HG02840 (cell line): Measurements from ENCODE around the gene MIS18A.
"Not testable (repeated sequence)": the region's sequence is repeated elsewhere in the genome, so short reads cannot be mapped to it uniquely, and the experiment has no call there.

ENCODE experiments used
- ATAC-seq: cut with Tn5 transposase; IDR thresholded peaks from one replicate; pipeline ENCODE4 v1.9.1; 2021; ENCODE audit warnings: mild to moderate bottlenecking, moderate library complexity, moderate number of reproducible peaks; ENCODE audit not compliant: unreplicated experiment, low FRiP score

MIS18A gene, protein sequence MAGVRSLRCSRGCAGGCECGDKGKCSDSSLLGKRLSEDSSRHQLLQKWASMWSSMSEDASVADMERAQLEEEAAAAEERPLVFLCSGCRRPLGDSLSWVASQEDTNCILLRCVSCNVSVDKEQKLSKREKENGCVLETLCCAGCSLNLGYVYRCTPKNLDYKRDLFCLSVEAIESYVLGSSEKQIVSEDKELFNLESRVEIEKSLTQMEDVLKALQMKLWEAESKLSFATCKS

DNA sequence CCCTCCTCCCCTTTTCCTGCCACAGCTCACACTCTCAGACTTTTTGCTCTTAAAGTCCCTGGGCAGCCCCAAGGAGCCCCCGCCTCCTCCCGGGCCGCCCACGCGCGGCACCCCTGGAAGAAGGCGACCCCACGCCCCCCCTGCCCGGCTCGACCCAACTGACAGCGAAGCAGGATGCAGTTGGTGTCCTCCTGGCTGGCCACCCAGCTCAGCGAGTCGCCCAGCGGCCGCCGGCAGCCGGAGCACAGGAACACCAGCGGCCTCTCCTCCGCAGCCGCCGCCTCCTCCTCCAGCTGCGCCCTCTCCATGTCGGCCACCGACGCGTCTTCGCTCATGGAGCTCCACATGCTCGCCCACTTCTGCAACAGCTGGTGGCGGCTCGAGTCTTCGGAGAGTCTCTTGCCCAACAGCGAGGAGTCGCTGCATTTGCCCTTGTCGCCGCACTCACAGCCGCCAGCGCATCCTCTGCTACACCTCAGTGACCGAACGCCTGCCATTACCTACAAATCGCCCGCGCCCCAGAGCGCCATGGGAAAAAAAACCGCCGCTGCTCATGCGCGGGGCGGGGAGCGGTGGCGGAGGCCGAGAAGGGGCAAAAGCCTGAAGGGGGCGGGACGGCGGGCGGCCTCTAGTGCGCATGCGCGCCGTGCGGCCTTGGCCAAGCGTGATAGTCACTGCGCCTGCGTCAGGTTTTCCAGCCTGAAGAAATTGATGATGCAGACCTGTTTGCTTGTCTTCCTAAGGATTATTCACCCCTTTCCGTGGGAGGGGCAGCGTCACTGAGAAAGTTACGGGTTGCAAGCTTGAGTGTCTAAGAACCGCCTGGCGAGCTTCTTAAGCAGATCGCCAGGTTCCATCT lies at the start of gene MIS18A:
Gene MIS18A, minus strand, starts transcription at position 532 of the 859 bp plus-strand sequence. Its CDS starts 35 bp downstream, at position 497.
- ATAC-seq = peak; percentile 95

DNA sequence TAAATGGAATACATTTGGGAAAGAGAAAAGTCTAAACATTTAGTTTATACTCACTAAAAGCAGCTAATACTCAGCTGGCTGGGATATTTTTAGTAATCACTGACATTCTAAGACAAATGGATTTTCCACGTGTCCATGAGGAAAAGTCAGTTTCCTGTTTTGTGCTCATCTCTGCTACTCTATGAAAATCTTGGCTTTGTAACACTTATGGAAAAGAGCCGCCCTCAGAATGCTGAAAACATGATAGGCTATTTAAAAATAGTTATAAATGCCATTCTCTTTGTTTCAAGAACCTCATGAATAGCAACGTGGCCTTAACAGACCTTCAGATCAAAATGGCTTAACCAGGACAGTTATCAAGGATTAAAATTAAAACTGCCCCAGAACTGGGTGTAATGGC lies 49.7 kb upstream of the MIS18A start:
- no peak for ATAC-seq

DNA sequence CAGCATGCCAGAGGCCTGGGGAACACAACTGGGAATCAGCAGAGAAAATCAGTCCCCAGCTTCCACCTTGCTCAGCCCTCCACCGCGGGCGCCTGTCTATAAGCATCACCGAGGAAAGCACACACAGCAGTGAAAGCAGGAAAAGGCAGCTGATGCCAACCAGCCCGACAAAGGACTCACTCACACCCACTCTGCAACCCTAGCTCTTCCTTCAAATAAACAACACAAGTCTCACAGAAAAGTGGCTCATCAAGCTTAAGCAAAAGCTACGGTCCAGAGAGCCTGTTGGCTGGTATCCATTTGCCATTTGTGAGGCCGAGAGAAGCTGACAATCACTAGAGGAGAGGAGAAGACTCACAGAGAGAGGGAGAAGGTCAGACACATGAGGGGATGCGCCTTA lies 46.9 kb upstream of the MIS18A start:
- no peak for ATAC-seq

DNA sequence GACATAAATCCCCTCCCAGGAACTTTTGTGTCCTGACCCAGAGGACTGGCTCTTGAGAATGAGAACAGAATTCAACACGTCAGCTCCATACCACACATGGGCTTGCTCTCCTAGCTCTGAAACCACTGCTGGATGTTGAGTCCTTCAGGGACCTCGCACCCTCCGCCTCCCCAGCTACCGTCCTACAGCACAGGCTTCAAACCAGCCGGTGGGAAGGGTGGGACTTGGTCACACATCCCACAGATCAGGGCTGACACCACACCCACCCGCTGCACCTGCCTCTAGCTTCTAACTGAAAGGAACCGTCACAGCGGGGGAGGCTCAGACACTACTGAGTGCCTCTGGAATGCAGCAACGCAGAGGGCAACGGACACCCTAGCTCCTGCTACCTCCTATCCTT lies 43.8 kb upstream of the MIS18A start:
- ATAC-seq = no peak

DNA sequence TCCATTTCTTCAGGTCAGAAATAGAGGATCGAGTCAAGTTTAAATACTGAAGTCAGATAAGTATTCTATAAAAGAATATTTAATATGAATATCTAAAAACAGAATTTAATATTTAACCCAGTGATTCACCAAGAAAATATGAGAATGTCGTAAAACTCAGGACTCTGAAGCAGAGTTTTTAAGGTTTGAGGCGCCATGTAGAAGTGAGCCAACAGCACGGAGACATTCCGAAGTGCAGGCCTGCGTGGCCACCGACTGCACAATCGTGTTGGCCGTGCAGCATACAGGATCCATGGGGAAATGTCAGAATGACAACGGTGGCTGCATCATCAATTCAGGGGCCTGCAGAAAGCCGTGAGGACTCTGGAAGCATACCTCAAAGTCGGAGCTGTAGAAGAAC lies 43.3 kb upstream of the MIS18A start:
- ATAC-seq = no peak

DNA sequence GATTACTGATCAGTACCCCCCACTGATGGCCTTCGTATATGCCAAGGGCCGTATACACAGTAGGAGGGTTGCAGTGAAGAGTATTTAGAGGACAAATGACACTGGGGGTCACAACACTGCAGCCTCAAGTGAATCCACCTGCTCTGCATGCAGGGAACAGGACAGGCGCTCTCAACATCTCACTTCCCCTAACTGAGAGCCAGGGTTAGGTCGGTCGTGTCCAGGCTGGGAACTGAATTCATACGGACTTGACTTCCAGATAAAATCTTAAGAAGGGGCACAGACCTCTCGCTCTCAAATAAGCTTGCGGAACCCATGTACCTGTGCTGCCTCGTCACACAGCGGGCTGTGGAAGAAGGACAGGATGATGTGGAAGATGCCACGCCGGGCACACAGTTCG lies 42.6 kb upstream of the MIS18A start:
- no peak for ATAC-seq

DNA sequence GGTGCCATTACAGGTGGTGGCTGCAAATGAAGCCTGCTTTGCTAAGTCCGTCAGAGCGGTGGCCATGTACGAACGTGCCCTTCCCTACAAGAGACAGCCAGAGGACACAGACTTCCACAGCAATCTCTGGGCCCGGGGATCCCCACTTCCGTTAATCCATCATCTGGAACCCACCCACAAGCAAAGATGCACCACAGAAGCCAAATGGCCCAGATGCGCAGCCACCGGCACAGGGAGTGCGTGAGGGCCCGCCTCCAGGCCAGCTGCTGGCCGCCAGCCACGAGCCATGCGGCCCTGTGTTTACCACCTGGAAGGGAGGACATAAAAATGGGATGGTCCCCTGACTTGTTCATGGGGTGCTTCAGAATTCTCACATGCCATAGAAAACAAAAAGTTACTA lies 41.9 kb upstream of the MIS18A start:
- ATAC-seq = no peak

DNA sequence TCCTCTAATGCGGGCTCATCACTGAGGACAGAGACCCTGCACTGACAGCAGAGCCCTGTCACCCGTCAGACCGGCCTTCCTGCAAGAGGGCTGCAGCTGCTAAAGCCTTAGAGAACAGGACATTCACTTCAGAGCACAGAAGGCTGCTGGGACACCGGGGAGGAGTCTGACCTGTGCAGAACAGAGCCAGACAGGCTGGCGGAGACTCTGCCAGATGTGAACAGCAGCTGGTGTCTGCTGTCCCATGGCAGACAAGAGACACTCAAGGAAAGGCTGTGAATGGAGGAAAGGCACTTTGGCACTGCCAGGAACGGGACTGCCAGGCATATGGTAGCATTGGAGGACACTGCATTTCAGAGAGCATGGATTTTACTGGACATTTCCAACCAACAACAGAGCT lies 41.2 kb upstream of the MIS18A start:
- ATAC-seq = no peak

DNA sequence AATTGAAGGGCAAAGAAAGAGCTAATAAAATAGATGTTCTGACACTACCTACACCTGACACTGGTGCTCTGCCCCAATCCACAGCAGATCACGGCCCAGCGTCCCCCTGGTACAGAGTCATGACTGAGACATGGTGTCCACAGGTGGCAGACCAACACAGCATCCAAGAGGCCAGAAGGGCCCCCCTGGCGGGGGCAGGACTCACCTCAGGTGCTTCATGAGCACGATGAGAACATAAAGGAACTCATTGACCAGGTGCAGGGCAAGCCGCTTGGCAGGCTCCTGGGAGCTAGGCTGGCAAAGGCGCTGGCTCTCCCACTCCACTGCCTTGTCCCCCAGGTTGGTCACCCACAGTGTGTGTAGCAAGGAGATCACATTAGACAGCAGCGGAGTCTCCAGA lies 40.2 kb upstream of the MIS18A start:
- no peak for ATAC-seq

DNA sequence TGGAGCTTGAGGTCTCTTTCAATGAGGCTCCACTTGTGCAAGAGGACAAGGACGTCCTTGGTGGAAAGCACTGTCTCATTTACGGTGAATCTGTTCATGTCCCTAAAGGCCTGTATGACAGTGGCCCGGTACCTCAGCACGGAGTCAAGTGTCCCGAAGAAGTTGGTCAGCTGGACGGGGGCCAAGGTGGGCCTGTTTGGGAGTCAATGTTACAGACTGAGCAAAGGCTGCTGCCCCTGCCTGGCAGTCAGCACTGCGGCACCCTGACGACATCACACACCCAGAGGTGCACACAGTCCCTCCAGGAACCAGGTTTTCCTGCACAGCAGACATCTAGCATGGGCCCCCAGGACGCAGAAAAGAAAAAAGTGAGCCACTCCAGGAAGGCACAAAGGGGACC lies 38.9 kb upstream of the MIS18A start:
- no peak for ATAC-seq

DNA sequence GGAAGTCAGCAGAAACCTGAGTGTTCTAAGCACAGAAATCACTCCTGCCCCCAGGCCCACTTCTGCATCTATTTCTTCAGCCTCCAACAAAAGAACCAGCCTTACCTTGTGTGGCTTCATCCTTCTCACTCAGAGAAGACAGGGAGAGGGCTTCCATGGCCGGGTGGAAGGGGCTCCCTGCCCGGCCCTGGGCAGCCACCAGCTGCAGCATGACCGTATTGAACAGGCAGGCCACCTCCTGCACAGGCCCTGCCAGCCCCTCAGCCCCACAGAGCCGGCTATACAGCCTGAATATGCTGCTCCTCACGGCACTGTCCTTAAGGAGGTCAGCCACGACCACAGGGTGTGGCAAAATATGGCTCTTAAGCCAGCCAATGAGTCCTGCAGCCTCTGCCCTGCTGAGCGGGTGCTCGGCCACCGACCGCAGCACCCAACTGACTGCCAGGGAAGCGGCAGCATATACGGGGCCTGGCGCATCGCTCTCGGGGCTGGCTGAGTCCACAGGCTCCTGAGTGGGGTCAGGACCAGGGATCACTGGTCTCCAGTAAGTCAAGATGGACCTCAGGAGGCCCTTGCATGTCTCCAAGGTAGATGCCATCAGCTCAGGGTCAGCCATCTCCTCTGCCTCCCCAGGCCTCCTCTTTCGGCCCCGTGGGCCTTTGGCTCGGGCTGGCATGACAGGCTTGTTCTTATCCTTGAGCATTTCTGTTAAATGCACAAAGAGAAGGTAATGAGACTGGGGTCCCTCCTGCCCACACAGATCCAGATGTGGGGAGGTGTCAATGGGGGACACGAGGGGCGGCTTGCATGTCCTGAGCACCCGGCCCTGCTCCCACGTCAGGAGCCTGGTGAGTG lies 37.7 kb upstream of the MIS18A start:
- no peak for ATAC-seq

DNA sequence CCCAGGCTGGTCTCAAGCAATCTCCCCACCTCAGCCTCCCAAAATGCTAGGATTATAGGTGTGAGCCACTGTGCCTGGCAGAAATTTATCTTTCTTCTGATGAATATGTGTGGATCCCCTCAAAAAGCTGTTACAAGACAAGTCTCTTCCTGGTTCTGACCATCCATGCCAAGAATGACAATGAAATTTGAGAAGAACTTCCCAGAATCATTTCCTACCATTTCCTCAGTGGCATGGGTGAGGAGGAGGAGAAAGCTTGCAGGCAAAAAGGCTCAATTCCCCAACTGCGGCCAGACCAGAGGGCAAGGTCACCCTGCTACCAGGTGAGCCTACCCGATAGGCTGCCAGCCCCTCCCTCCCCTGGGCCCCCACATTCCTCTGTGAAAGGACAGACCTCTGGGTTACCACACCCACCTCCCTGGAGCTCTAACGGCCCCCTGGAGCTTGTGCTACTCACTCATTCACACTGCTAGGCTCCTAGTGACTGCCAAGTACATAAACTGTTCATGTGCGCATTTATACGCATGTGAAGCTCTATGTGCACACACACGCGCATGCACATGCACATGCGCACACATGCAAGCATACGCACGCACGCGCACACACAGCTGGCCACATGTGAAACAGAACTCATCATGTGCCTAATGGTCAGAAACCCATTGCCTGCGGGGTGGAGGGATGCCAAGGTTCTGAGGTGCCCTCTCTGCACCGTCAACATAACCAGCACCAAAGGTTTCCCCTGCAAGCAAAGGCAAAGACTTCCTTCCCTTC lies 36.8 kb upstream of the MIS18A start:
- no peak for ATAC-seq

DNA sequence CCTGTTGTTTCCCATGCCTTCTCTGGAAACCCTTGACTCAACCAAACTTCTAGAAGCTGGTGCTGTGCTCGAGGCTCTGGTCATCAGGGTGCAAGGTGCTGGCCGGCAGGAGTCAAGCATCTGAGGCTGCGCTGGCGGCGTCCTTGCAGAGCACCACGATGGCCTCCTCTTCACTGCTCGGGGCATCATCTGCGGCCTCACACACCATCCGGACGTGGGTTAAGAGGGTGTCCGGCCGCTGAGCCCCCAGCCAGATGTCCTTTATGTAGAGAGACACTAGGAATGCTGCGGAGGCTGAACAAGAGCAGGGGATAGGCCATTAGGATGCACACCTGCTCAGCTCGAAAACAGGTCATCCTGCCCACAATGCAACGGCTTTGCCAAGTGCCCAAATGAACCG lies 36.0 kb upstream of the MIS18A start:
- no peak for ATAC-seq

DNA sequence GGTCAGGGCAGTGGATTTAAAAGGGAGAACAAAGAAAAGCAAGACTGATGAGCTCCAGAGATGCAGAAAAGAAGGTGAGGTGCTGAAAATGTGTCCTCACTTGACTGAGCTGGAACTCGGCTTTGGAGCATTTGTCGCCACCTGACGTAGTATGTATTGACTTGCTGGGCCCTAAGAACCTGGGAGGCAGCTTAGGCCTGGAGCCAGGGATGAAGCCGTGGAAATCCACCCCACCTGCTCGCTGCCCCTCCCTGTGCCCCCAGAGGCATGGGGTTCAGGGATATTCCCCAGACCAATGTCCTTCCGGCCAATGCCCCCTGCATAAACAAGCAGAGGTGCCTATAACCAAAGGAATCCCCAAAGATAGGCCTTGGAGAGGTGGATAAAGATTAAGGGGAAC lies 34.1 kb upstream of the MIS18A start:
- no peak for ATAC-seq

DNA sequence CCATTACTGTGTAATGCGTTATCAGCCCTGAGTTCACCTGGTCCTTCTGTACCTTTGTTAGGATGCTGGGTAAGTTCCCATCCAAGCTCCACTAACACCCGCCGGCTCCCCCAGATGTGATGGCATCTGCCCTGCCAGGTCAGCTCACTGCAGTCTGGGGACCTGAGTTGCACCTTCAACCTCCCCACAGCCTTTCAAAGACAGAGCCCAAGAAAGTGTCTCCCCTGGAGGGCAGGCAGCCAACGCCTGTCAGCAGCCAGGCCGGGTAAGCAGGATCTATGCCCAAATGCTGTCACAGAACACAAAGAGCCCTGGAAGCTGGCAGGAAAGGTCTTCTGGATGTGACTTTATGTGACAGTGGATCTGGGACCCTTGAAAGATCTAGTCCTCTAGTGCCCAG lies 33.5 kb upstream of the MIS18A start:
- no peak for ATAC-seq

DNA sequence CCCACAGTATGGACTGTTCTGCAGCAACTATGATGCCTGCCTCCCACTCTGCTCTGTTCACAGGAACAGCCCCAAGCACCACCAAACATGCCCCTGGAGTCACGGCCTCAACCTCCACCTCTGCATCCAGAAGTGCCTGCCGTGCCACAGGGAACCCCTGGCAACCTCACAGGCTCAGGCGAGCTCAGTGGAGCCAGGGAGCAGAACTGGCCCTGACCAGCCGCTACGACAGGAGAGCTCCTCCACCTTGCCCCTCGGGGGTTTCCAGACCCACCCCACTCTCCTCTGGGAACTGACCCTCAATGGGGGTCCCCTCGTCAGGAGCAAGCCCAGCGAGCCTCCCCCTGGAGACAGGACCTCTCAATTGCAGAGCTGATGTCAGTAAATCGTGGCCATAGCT lies 32.8 kb upstream of the MIS18A start:
- ATAC-seq = no peak

DNA sequence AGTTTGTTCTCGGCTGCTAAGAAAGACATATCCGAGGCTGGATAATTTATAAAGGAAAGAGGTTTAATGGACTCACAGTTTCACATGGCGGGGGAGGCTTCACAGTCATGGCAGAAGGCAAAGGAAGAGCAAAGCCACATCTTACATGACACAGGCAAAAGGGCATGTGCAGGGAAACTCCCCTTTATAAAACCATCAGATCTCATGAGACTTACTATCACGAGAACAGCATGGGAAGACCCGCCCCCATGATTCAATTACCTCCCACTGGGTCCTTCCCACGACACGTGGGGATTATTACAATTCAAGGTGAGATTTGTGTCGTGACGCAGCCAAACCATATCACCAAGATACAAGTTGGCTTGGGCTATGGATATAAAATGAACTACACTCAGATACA lies 32.1 kb upstream of the MIS18A start:
- ATAC-seq = not testable (repeated sequence)

DNA sequence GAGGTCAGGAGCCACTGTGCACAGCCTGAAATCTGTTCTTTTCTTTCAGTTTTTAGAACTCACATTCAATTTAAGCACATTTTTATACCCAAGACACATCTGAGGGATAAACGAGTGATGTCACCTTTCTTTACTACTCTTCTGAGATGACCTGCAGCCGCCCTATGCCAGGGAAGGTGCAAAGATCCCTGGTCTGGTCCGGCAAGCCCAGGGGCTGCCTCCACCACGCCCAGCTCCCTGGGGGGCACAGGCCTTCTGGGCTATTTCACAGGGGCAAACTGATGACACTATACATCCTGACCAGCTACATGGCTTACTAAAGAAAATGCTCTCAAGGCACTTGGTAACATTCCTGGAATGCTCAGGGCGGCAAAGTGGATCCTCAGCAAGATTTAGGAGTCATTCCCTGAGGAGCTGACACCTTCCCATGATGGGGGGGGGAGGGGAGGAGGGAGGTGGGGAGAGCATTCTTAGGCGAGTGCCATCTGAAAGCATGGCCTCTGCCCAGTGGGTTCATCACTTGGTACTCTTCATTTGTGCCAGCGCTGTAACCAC lies 31.1 kb upstream of the MIS18A start:
- ATAC-seq = no peak

DNA sequence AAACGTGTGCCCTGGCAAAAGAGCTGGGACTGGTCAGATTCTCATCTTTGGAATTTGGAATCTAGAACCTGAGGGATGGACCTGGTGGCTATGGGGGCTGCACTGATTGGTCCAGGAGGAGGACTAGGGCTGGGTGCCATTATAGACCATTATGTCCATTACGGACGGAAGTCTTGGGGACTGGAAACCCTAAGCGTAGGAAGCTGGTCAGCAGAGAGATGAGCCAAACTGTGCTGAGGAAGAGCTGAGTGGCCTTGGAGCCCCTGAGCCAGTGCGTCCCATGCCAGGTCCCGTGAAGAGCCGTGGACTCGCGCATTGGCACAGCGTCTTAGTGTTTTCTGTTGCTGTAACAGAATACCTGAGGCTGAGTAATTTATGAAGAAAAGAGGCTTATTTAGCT lies 29.8 kb upstream of the MIS18A start:
- no peak for ATAC-seq

DNA sequence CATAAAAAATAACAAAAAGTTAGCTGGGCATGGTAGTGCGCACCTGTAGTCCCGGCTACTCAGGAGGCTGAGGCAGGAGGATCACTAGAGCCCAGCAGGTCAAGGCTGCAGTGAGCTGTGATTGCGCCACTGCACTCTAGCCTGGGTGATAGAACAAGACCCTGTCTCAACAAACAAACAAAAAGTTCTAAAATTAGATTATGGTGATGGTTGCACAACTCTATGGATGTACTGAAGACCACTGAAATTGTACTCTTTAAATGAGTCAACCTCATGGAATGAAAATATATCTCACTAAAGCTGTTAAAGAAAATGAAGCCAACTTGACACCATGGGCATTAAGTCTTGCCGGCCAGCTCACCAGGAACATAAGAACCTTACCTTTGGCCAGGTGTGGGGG lies 28.9 kb upstream of the MIS18A start:
- no peak for ATAC-seq
